Right cardiac atrium (tissue), 5 donors: ENCODE results near the gene QRFPR. TPM values are rescaled to one million over a fixed set of nuclear protein-coding genes. Genes with fewer than 3 reads are reported as not detected.

Experiments
- ATAC-seq, 2 donors: fragments of 200-7000 bp; cut with Tn5 transposase; one replicate each; pipeline versions ENCODE4 v1.8.0 to v1.9.1; 2020; ENCODE audit warnings: moderate library complexity in 2 of 2, mild to moderate bottlenecking in 1 of 2
- DNase-seq, 3 donors: peaks; one replicate each; pipeline ENCODE4 v3.0.0-alpha.2; 2020
- H3K27ac ChIP-seq: one replicate; pipeline ENCODE4 v1.5.1; 2013; ENCODE audit warnings: mild to moderate bottlenecking, low read length, control low read depth, moderate library complexity
- H3K27me3 ChIP-seq: one replicate; pipeline ENCODE4 v1.6.1; 2013; ENCODE audit not compliant: control insufficient read depth, insufficient read depth
- H3K4me1 ChIP-seq: one replicate; pipeline ENCODE4 v1.6.1; 2013; ENCODE audit warnings: low read length; ENCODE audit not compliant: control insufficient read depth, insufficient read depth
- H3K4me3 ChIP-seq: one replicate; pipeline ENCODE4 v1.5.1; 2013; ENCODE audit warnings: low read length, control low read depth
- H3K9me3 ChIP-seq: one replicate; pipeline ENCODE4 v1.6.1; 2013; ENCODE audit warnings: low read length; ENCODE audit not compliant: control insufficient read depth
- WGBS: extraction: QIAGEN DNeasy Blood & Tissue Kit; methylation state at CpG from one replicate; pipeline ENCODE4 v1.1.7; 2013; 5-methylcytosine and 5-hydroxymethylcytosine counted together
- intact Hi-C, 4 donors: fragments of 100-400 bp; cut with DNase I; formaldehyde crosslinking; loops; one replicate each; pipeline versions ENCODE4 v1.11.0 to v1.14.0; 2022 to 2023
- polyA plus RNA-seq: library from polyadenylated mRNA; stranded (reverse); fragments of 200-250 nt; gene quantifications from one replicate; pipeline ENCODE4 v1.2.3, GENCODE V29; 2013
- total RNA-seq, 4 donors: library from RNA; stranded (reverse); fragmentation: NEBNext Ultra II Directional; extraction: Animal tissue kit (Norgen Biotek cat#: 25700); gene quantifications; one replicate each; pipeline ENCODE4 v1.2.1, GENCODE V29; 2021
- donor health status: healthy with polysubstance abuse.
- donor health status: DM: no; HTN: yes; CAD: no.
- donor health status: DM: no; HTN: no; CAD: no.
- donor health status: DM: no; HTN: yes; CAD: no; lungs with severe emphysema.
- donor health status: DM: yes; HTN: yes; CAD: no.

The QRFPR gene
- total and polyA plus RNA-seq, 5 donors = 0.48 to 1.7 (median 0.84) TPM

- Histone ChIP-seq H3K27me3 (no peaks in the 10 kb centered on the region), H3K9me3 (no peaks in the 10 kb centered on the region), H3K4me3 (no peak overlapping the region), H3K4me1 (no peaks in the 10 kb centered on the region), H3K27ac (no peak overlapping the region)
- 19% methylated on average over 1 of the region's 1 CpG for WGBS
- intact Hi-C loops = no loop called here
- DNase-seq = no peak
- no peak for ATAC-seq
These were observed 72.5 kb downstream of the QRFPR start for GRCh38 chr4:121308328-121308663.

- no peaks in the 10 kb centered on the region for H3K4me1 ChIP-seq
- ATAC-seq = no peak
These were observed 73.1 kb downstream of the QRFPR start for GRCh38 chr4:121307445-121308327.

GRCh38 chr4:121306931-121307330 lies 73.9 kb downstream of the QRFPR start:
- intact Hi-C loops = no loop called here
- DNase-seq (no peak), ATAC-seq (no peak)
- no peaks in the 10 kb centered on the region for H3K4me1 ChIP-seq
- H3K9me3 ChIP-seq = no peaks in the 10 kb centered on the region
- 83% methylated on average over 1 of the region's 1 CpG for WGBS
- H3K4me3 ChIP-seq = no peak overlapping the region
- no peaks in the 10 kb centered on the region for H3K27me3 ChIP-seq
- H3K27ac ChIP-seq = no peak overlapping the region

More at GRCh38 chr4:121307445-121308327, 73.1 kb downstream of the QRFPR start:
- Histone ChIP-seq H3K27ac (no peak overlapping the region), H3K4me3 (no peak overlapping the region), H3K27me3 (no peaks in the 10 kb centered on the region), H3K9me3 (no peaks in the 10 kb centered on the region)
- intact Hi-C loops = no loop called here
- DNase-seq = no peak
- WGBS = 23% methylated on average over 5 of the region's 5 CpGs

GRCh38 chr4:121304893-121305292 lies 75.9 kb downstream of the QRFPR start:
- DNase-seq (no peak), ATAC-seq (no peak)
- 77% methylated on average over 1 of the region's 1 CpG for WGBS
- H3K27me3 ChIP-seq = no peaks in the 10 kb centered on the region
- H3K9me3 ChIP-seq = no peaks in the 10 kb centered on the region
- no peaks in the 10 kb centered on the region for H3K4me1 ChIP-seq
- H3K27ac ChIP-seq = no peak overlapping the region
- no peak overlapping the region for H3K4me3 ChIP-seq
- intact Hi-C loops = no loop called here

GRCh38 chr4:121299367-121299766 lies 81.5 kb downstream of the QRFPR start:
- ATAC-seq (no peak), DNase-seq (no peak)
- intact Hi-C loops = no loop called here
- H3K4me3 ChIP-seq = no peak overlapping the region
- no peaks in the 10 kb centered on the region for H3K27me3 ChIP-seq
- H3K27ac ChIP-seq = no peak overlapping the region
- no peaks in the 10 kb centered on the region for H3K9me3 ChIP-seq
- no peaks in the 10 kb centered on the region for H3K4me1 ChIP-seq
- WGBS = 64% methylated on average over 3 of the region's 3 CpGs

GRCh38 chr4:121283319-121283718 lies 97.5 kb downstream of the QRFPR start:
- intact Hi-C loops = no loop called here
- no peaks in the 10 kb centered on the region for H3K9me3 ChIP-seq
- H3K27me3 ChIP-seq = no peaks in the 10 kb centered on the region
- H3K27ac ChIP-seq = no peak overlapping the region
- no peak for DNase-seq
- ATAC-seq = no peak
- no peak overlapping the region for H3K4me3 ChIP-seq
- no peaks in the 10 kb centered on the region for H3K4me1 ChIP-seq
- 85% methylated on average over 1 of the region's 1 CpG for WGBS

GRCh38 chr4:121280425-121280824 lies 100.4 kb downstream of the QRFPR start:
- intact Hi-C loops = no loop called here
- Histone ChIP-seq H3K4me1 (no peaks in the 10 kb centered on the region), H3K27me3 (no peaks in the 10 kb centered on the region), H3K9me3 (no peaks in the 10 kb centered on the region), H3K27ac (no peak overlapping the region), H3K4me3 (no peak overlapping the region)
- ATAC-seq (no peak), DNase-seq (no peak)
- WGBS = 62% methylated on average over 1 of the region's 1 CpG

GRCh38 chr4:121278811-121279368 lies 101.9 kb downstream of the QRFPR start:
- ATAC-seq (no peak), DNase-seq (no peak)
- Histone ChIP-seq H3K27ac (no peak overlapping the region), H3K9me3 (no peaks in the 10 kb centered on the region), H3K27me3 (no peaks in the 10 kb centered on the region), H3K4me3 (no peak overlapping the region), H3K4me1 (no peaks in the 10 kb centered on the region)
- WGBS = 61% methylated on average over 4 of the region's 4 CpGs
- intact Hi-C loops = no loop called here

Other genes with a start within 250 kb of the QRFPR start
- gene TNIP3, start 216.7 kb downstream of the QRFPR start, total RNA-seq = not detected
- not detected for gene TNIP3, start 216.7 kb downstream of the QRFPR start, polyA plus RNA-seq